H1 (cell line): Measurements from ENCODE around the gene OR2D3. TPM values are rescaled to one million over a fixed set of nuclear protein-coding genes. Genes with fewer than 3 reads are reported as not detected.

ENCODE experiments used
- CTCF ChIA-PET: fragments of 300-600 bp; sonication (Branson Sonifier 250); formaldehyde crosslinking; loops from one replicate; lab custom pipeline; 2021; ENCODE audit not compliant: partially characterized antibody; lab: Charles Lee
- POLR2A ChIA-PET: fragments of 300-600 bp; sonication (Branson Sonifier 250); formaldehyde crosslinking; loops from one replicate; lab custom pipeline; 2021; ENCODE audit warnings: inconsistent platforms; ENCODE audit not compliant: partially characterized antibody; lab: Charles Lee
- DNase-seq, 2 experiments: peaks; one replicate each; pipeline versions ENCODE4 v3.0.0 to v3.0.0-alpha.2; 2010 to 2022; ENCODE audit warnings: low spot score in 2 of 2, low read depth in 1 of 2, mixed read lengths in 1 of 2
- FAIRE-seq: peaks from 2 replicates; lab custom pipeline; 2011; peaks lifted over from hg19 to GRCh38; lab: Jason Lieb, UNC
- H2AFZ ChIP-seq: 2 replicates; pipeline ENCODE4 v1.8.1; 2012; ENCODE audit warnings: low read length, inconsistent platforms
- H2AK5ac ChIP-seq: 2 replicates; pipeline ENCODE4 v1.6.1; 2013; ENCODE audit warnings: low read depth, low read length
- H2BK120ac ChIP-seq: replicated peaks from 2 replicates; pipeline ENCODE3; 2013; ENCODE audit warnings: low read depth, low read length, inconsistent platforms
- H2BK12ac ChIP-seq: 2 replicates; pipeline ENCODE4 v1.6.1; 2013; ENCODE audit warnings: low read depth, low read length
- H2BK15ac ChIP-seq: 2 replicates; pipeline ENCODE4 v1.6.1; 2013; ENCODE audit warnings: low read length
- H2BK20ac ChIP-seq: 2 replicates; pipeline ENCODE4 v1.6.1; 2013; ENCODE audit warnings: low read length
- H2BK5ac ChIP-seq: 2 replicates; pipeline ENCODE4 v1.6.1; 2013; ENCODE audit warnings: low read depth, low read length
- H3K14ac ChIP-seq: 2 replicates; pipeline ENCODE4 v1.6.1; 2013; ENCODE audit warnings: inconsistent platforms; ENCODE audit not compliant: insufficient read length
- H3K18ac ChIP-seq: 2 replicates; pipeline ENCODE4 v1.6.1; 2013; ENCODE audit warnings: low read length; ENCODE audit errors: extremely low read depth
- H3K23ac ChIP-seq: 2 replicates; pipeline ENCODE4 v1.6.1; 2013; ENCODE audit warnings: inconsistent platforms; ENCODE audit not compliant: insufficient read length
- H3K23me2 ChIP-seq: 2 replicates; pipeline ENCODE4 v1.6.1; 2013; ENCODE audit warnings: low read depth, low read length
- H3K27ac ChIP-seq: 2 replicates; pipeline ENCODE4 v1.6.1; 2011; ENCODE audit warnings: low read depth, low read length, inconsistent platforms
- H3K27me3 ChIP-seq, 4 experiments: replicated peaks in 1 of 4; 1 replicate in 1 of 4; 2 replicates in 3 of 4; pipeline versions ENCODE4 v1.6.1 to v1.8.1; 2011 to 2013; ENCODE audit warnings: low read length in 3 of 4, mild to moderate bottlenecking in 3 of 4, inconsistent platforms in 2 of 4, mixed read lengths in 2 of 4, moderate library complexity in 1 of 4; ENCODE audit not compliant: control insufficient read depth in 3 of 4, insufficient read depth in 3 of 4; ENCODE audit errors: extremely low read depth in 1 of 4
- H3K36me3 ChIP-seq, 4 experiments: 2 replicates each; pipeline versions ENCODE4 v1.6.1 to v1.8.1; 2011 to 2013; ENCODE audit warnings: mild to moderate bottlenecking in 4 of 4, low read length in 3 of 4, moderate library complexity in 2 of 4, control low read depth in 1 of 4, inconsistent platforms in 1 of 4; ENCODE audit not compliant: insufficient read depth in 4 of 4, control insufficient read depth in 2 of 4
- H3K4ac ChIP-seq: replicated peaks from 2 replicates; pipeline ENCODE3; 2013; ENCODE audit warnings: low read length, low read depth, mixed read lengths, inconsistent platforms; ENCODE audit not compliant: insufficient read length
- H3K4me1 ChIP-seq, 4 experiments: replicated peaks in 1 of 4; 1 replicate in 1 of 4; 2 replicates in 3 of 4; pipeline versions ENCODE4 v1.6.1 to v1.8.1; 2011 to 2013; ENCODE audit warnings: low read length in 3 of 4, inconsistent platforms in 2 of 4, mixed read lengths in 1 of 4; ENCODE audit not compliant: insufficient read depth in 4 of 4, control insufficient read depth in 3 of 4
- H3K4me2 ChIP-seq, 2 experiments: 2 replicates each; pipeline versions ENCODE4 v1.6.1 to v1.8.1; 2011 to 2013; ENCODE audit warnings: low read depth in 2 of 2, low read length in 2 of 2, control low read depth in 1 of 2, inconsistent platforms in 1 of 2, mild to moderate bottlenecking in 1 of 2; ENCODE audit not compliant: insufficient read depth in 1 of 2
- H3K4me3 ChIP-seq, 4 experiments: fragments of 200-600, 300-600 bp in 1 of 4; sonication (generic), shearing (Covaris generic), sonication (Bioruptor Twin) in 1 of 4; 2 replicates each; pipeline versions ENCODE4 v1.5.1 to v1.8.1; 2011 to 2016; ENCODE audit warnings: low read length in 4 of 4, low read depth in 3 of 4, control low read depth in 2 of 4, inconsistent platforms in 2 of 4, mild to moderate bottlenecking in 2 of 4, mixed read lengths in 1 of 4, moderate library complexity in 1 of 4; ENCODE audit not compliant: insufficient read depth in 2 of 4; ENCODE audit errors: extremely low read depth in 1 of 4
- H3K56ac ChIP-seq: replicated peaks from 2 replicates; pipeline ENCODE3; 2013; ENCODE audit warnings: low read depth, mild to moderate bottlenecking, mixed read lengths, low read length, inconsistent platforms; ENCODE audit not compliant: insufficient read length
- H3K79me1 ChIP-seq: 2 replicates; pipeline ENCODE4 v1.6.1; 2013; ENCODE audit warnings: low read depth, low read length, control low read depth
- H3K79me2 ChIP-seq, 2 experiments: 2 replicates each; pipeline versions ENCODE4 v1.6.1 to v1.8.1; 2012 to 2013; ENCODE audit warnings: low read length in 2 of 2, mild to moderate bottlenecking in 2 of 2, inconsistent platforms in 1 of 2; ENCODE audit not compliant: insufficient read depth in 2 of 2, control insufficient read depth in 1 of 2
- H3K9ac ChIP-seq, 4 experiments: replicated peaks in 1 of 4; 1 replicate in 1 of 4; 2 replicates in 3 of 4; pipeline versions ENCODE4 v1.6.1 to v1.8.1; 2011 to 2013; ENCODE audit warnings: low read depth in 3 of 4, low read length in 3 of 4, control low read depth in 2 of 4, mild to moderate bottlenecking in 2 of 4, moderate library complexity in 2 of 4, inconsistent platforms in 1 of 4; ENCODE audit errors: extremely low read depth in 1 of 4
- H3K9me3 ChIP-seq, 2 experiments: 2 replicates each; pipeline versions ENCODE4 v1.6.1 to v1.8.1; 2012 to 2013; ENCODE audit warnings: mild to moderate bottlenecking in 2 of 2, moderate library complexity in 2 of 2, control low read depth in 1 of 2, inconsistent platforms in 1 of 2, low read depth in 1 of 2, low read length in 1 of 2, mixed read lengths in 1 of 2; ENCODE audit not compliant: insufficient read depth in 2 of 2
- H4K20me1 ChIP-seq, 2 experiments: replicated peaks in 1 of 2; 2 replicates each; pipeline versions ENCODE3 to v1.8.1; 2011 to 2013; ENCODE audit warnings: inconsistent platforms in 2 of 2, low read length in 2 of 2, mild to moderate bottlenecking in 1 of 2; ENCODE audit not compliant: insufficient read depth in 2 of 2, control insufficient read depth in 1 of 2
- H4K5ac ChIP-seq: 2 replicates; pipeline ENCODE4 v1.6.1; 2013; ENCODE audit warnings: low read length, low read depth, mixed read lengths, inconsistent platforms; ENCODE audit not compliant: insufficient read length
- H4K8ac ChIP-seq: 2 replicates; pipeline ENCODE4 v1.8.0; 2013; ENCODE audit warnings: mild to moderate bottlenecking, moderate library complexity, low read length, inconsistent platforms; ENCODE audit not compliant: insufficient read depth; ENCODE audit errors: extremely low read depth
- H4K91ac ChIP-seq: replicated peaks from 2 replicates; pipeline ENCODE3; 2013; ENCODE audit warnings: low read length, mixed read lengths, inconsistent platforms; ENCODE audit not compliant: insufficient read length
- ATF3 ChIP-seq: IDR thresholded peaks from 2 replicates; pipeline ENCODE4 v1.6.1; 2011; ENCODE audit warnings: low read depth, mild to moderate bottlenecking, low read length; ENCODE audit not compliant: insufficient read depth
- polyA plus RNA-seq, 7 experiments: library from polyadenylated mRNA; depleted of rRNA in 3 of 7; stranded (reverse) in 5 of 7; unstranded in 2 of 7; fragments of >200 nt in 5 of 7; fragments of 200-250 nt in 2 of 7; gene quantifications; 1 replicate in 5 of 7; 2 replicates in 1 of 7; 4 replicates in 1 of 7; pipeline versions ENCODE4 v1.2.1 to v1.2.3, GENCODE V29; 2011 to 2013; ENCODE audit warnings: missing spikeins in 2 of 7, mixed read lengths in 2 of 7
- total RNA-seq: library from RNA; stranded (reverse); fragmentation: NEBNext Ultra II Directional; extraction: Animal tissue kit (Norgen Biotek cat#: 25700); gene quantifications from 2 replicates; pipeline ENCODE4 v1.2.1, GENCODE V29; 2021

OR2D3 gene
- total and polyA plus RNA-seq, 2 of the 8 experiments (the other 6 are each of a cell fraction or from before 2014, with no cell fraction given) = not detected

- Histone ChIP-seq H3K9me3 (no peaks in the 10 kb centered on the region), H4K20me1 (no peaks in the 10 kb centered on the region), H3K27me3 (peaks cover 0 to 1% (median 0%) of the 10 kb centered on the region in 4 experiments; a peak in 1 of 7 replicates), H3K27ac (no peak overlapping the region), H3K36me3 (no peaks in the 10 kb centered on the region), H2BK15ac (no peak overlapping the region), H2BK5ac (no peak overlapping the region), H2AK5ac (no peak overlapping the region), H3K9ac (no peak overlapping the region), H2BK12ac (no peak overlapping the region), H3K56ac (no peak overlapping the region), H3K14ac (no peak overlapping the region), H2BK120ac (no peak overlapping the region), H3K4ac (no peak overlapping the region), H3K23ac (no peak overlapping the region), H4K5ac (no peak overlapping the region), H2BK20ac (no peak overlapping the region), H3K4me1 (no peaks in the 10 kb centered on the region), H3K4me3 (no peak overlapping the region), H3K23me2 (no peaks in the 10 kb centered on the region), H3K18ac (no peak overlapping the region), H3K79me1 (no peaks in the 10 kb centered on the region), H3K4me2 (no peak overlapping the region), H3K79me2 (no peaks in the 10 kb centered on the region), H4K8ac (no peak overlapping the region), H4K91ac (no peak overlapping the region), H2AFZ (no peak overlapping the region)
- DNase-seq (no peak), FAIRE-seq (no peak)
- no peak for TF ChIP-seq ATF3
- CTCF ChIA-PET = interaction anchor here (1.5 kb wide), 1 partner anchor 83 kb away, joined by 4 read pairs; no protein-coding TSS in a partner anchor
- POLR2A ChIA-PET = no interaction called here
These were observed 25.8 kb upstream of the OR2D3 start for GRCh38 chr11:6895010-6895409.
